MG63 (cell line): ENCODE results near the gene DHX35. TPM values are rescaled to one million over a fixed set of nuclear protein-coding genes. Genes with fewer than 3 reads are reported as not detected.

Experiments used
- DNase-seq: peaks from one replicate; pipeline ENCODE4 v3.0.0-alpha.2; 2020
- H3K27me3 ChIP-seq: fragments of 250-450 bp; sonication (Bioruptor Pico); 2 replicates; pipeline ENCODE4 v1.5.1; 2020; ENCODE audit warnings: mild to moderate bottlenecking, moderate library complexity
- H3K36me3 ChIP-seq: fragments of 250-450 bp; sonication (Bioruptor Pico); 2 replicates; pipeline ENCODE4 v1.5.1; 2020; ENCODE audit warnings: mild to moderate bottlenecking, moderate library complexity
- H3K4me3 ChIP-seq: fragments of 250-450 bp; sonication (Bioruptor Pico); 2 replicates; pipeline ENCODE4 v1.5.1; 2020; ENCODE audit warnings: mild to moderate bottlenecking, moderate library complexity
- H3K9me3 ChIP-seq: fragments of 250-450 bp; sonication (Bioruptor Pico); 2 replicates; pipeline ENCODE4 v1.5.1; 2020; ENCODE audit warnings: mild to moderate bottlenecking, moderate library complexity
- total RNA-seq: library from RNA; depleted of rRNA; stranded (reverse); fragments of >200 nt; shearing (Covaris generic); gene quantifications from 2 replicates; pipeline ENCODE4 v1.2.3, GENCODE V29; 2014; ENCODE audit warnings: low replicate concordance

The DHX35 gene
- total RNA-seq, 1 experiment from 2014 or later, result 18.9 TPM

GRCh38 chr20:39032997-39033396 lies 70.9 kb downstream of the DHX35 start:
- Histone ChIP-seq H3K27me3 (no peaks in the 10 kb centered on the region), H3K4me3 (no peak overlapping the region), H3K9me3 (no peaks in the 10 kb centered on the region), H3K36me3 (peaks cover 58% of the 10 kb centered on the region)
- no peak for DNase-seq

DNA sequence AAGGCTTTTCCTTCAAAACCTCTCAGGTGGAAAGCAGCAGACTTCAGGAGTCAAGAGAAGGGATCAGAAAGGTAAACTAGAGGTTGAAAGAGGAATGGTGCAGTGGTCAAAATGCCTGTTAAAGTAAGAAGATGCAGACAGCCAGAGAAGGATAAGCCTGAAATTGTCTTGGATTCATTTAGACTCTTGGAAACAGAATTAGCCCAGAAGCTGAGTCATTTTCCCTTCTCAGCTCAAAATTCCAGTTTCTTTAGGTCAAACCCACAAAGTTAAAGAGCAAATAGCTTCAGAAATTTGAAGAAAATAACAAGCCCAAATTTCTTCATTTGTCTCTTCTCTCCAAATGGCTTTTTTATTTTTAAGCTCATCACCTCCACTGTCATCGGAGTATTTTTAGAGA lies 73.9 kb downstream of the DHX35 start:
- Histone ChIP-seq H3K36me3 (peaks cover 61% of the 10 kb centered on the region), H3K4me3 (no peak overlapping the region), H3K27me3 (no peaks in the 10 kb centered on the region), H3K9me3 (no peaks in the 10 kb centered on the region)
- DNase-seq, result no peak

GRCh38 chr20:39036851-39037250 lies 74.7 kb downstream of the DHX35 start:
- peaks cover 55% of the 10 kb centered on the region for H3K36me3 ChIP-seq
- no peak overlapping the region for H3K4me3 ChIP-seq
- DNase-seq, result no peak
- no peaks in the 10 kb centered on the region for H3K9me3 ChIP-seq
- no peaks in the 10 kb centered on the region for H3K27me3 ChIP-seq

DNA sequence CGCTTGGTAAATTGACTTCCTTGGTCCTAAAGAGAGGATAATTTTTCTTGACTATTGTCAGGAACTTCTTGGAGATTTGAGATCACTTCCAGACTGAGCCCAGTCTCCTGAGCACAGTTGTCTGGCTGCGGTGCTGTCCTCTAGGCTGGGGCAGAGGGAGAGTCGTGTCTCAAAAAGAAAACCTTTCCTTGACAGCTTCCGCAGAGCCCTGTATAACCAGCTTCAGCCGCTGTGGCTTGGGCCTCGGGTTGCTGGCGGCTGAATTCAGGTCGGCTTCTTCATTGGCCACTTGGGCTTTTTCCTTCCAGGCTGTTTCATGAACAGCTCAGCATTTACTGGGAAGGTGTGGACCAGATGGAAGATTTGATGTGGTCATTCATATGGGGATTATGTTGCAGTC lies 75.9 kb downstream of the DHX35 start:
- no peak for DNase-seq
- H3K36me3 ChIP-seq, result peaks cover 49% of the 10 kb centered on the region
- H3K27me3 ChIP-seq, result no peaks in the 10 kb centered on the region
- no peak overlapping the region for H3K4me3 ChIP-seq
- no peaks in the 10 kb centered on the region for H3K9me3 ChIP-seq

GRCh38 chr20:39038495-39038894 lies 76.4 kb downstream of the DHX35 start:
- DNase-seq, result no peak
- no peak overlapping the region for H3K4me3 ChIP-seq
- H3K36me3 ChIP-seq, result peaks cover 49% of the 10 kb centered on the region
- no peaks in the 10 kb centered on the region for H3K27me3 ChIP-seq
- no peaks in the 10 kb centered on the region for H3K9me3 ChIP-seq

- H3K4me3 ChIP-seq, result no peak overlapping the region
- H3K27me3 ChIP-seq, result no peaks in the 10 kb centered on the region
- DNase-seq, result no peak
- H3K36me3 ChIP-seq, result peaks cover 41% of the 10 kb centered on the region
- H3K9me3 ChIP-seq, result no peaks in the 10 kb centered on the region
These were observed 77.1 kb downstream of the DHX35 start for GRCh38 chr20:39039261-39039660.

- Histone ChIP-seq H3K27me3 (no peaks in the 10 kb centered on the region), H3K4me3 (no peak overlapping the region), H3K9me3 (no peaks in the 10 kb centered on the region), H3K36me3 (peaks cover 36% of the 10 kb centered on the region)
- no peak for DNase-seq
These were observed 78.0 kb downstream of the DHX35 start for GRCh38 chr20:39040116-39040515.

DNA sequence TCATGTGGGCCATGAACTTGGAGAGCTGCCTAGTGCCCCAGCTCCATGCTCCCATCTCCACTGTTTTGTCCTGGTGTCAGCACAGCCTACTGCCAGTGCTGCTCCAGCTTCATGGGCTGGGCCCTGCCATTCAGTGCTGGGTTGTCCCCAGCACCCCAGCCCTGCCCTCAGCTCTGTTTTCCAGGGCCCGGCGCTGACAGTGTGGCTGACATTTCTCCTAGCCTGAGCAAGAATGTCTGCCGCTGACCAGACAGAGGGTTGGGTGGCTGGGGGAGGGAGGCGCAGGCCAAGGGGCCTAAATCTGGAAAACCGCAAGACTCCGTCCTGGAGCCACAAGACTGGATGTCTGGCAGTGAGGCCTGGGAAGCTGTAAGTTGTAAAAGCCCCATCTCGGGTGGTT lies 78.9 kb downstream of the DHX35 start:
- Histone ChIP-seq H3K4me3 (no peak overlapping the region), H3K9me3 (no peaks in the 10 kb centered on the region), H3K36me3 (peaks cover 26% of the 10 kb centered on the region), H3K27me3 (no peaks in the 10 kb centered on the region)
- DNase-seq, result no peak

GRCh38 chr20:39042279-39043150 lies 80.4 kb downstream of the DHX35 start:
- no peaks in the 10 kb centered on the region for H3K27me3 ChIP-seq
- DNase-seq, result no peak
- H3K36me3 ChIP-seq, result peaks cover 15% of the 10 kb centered on the region
- no peaks in the 10 kb centered on the region for H3K9me3 ChIP-seq
- H3K4me3 ChIP-seq, result no peak overlapping the region

GRCh38 chr20:39044501-39044900 lies 82.4 kb downstream of the DHX35 start:
- DNase-seq, result no peak
- no peaks in the 10 kb centered on the region for H3K27me3 ChIP-seq

DNA sequence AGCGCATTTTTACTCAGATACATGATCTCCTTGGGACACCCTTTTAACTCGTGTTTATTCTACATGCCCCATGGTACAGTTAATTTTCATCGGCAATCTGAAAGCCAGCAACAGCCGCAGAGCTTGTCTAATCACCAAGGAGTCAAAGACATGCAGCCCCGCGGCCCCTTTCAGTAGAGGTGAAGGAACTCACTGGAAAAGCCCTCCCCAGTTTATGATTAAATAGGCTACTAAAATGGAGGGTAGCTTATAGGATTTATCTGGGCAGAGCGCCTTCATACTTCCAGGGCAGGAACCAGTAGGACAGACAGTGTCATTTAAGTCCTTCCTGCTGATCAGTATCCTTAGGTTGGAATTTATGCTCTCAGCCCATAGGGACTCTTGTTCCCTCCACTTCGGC lies 83.5 kb downstream of the DHX35 start:
- Histone ChIP-seq H3K9me3 (no peaks in the 10 kb centered on the region), H3K36me3 (no peaks in the 10 kb centered on the region; the same call in none of the 2 replicates), H3K4me3 (no peak overlapping the region), H3K27me3 (no peaks in the 10 kb centered on the region)
- no peak for DNase-seq

More at GRCh38 chr20:39044501-39044900, 82.4 kb downstream of the DHX35 start:
- Histone ChIP-seq H3K4me3 (no peak overlapping the region), H3K36me3 (no peaks in the 10 kb centered on the region; the same call in none of the 2 replicates), H3K9me3 (no peaks in the 10 kb centered on the region)

DNA sequence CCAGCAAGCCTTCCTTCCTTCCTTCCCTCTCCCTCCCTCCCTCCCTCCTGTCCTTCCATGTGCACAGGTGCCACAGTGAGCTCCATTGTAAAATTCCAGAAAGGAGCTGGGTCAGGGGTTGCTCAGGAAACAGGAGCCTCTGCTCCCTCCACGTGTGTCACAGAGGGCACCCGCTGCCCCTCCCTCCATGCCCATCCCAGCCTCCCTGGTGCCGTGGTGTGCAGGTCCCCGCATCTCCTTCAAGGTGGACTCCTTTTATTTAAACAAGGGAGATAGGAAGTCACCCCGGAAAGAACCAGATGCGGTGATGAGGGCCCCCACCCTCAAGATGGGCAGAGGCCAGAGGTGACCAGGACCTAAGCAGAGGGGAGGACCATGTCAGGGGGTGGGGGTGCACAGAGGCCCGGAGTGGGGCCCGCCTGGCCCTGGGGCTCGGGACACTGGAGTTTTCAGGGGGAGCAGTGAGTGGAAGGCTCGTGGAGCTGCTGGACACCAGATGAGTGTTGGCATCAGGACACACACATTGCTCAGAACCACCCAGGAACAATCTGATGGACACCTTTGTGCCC lies 85.4 kb downstream of the DHX35 start:
- Histone ChIP-seq H3K27me3 (no peaks in the 10 kb centered on the region), H3K4me3 (no peak overlapping the region), H3K36me3 (no peaks in the 10 kb centered on the region), H3K9me3 (no peaks in the 10 kb centered on the region)
- no peak for DNase-seq

DNA sequence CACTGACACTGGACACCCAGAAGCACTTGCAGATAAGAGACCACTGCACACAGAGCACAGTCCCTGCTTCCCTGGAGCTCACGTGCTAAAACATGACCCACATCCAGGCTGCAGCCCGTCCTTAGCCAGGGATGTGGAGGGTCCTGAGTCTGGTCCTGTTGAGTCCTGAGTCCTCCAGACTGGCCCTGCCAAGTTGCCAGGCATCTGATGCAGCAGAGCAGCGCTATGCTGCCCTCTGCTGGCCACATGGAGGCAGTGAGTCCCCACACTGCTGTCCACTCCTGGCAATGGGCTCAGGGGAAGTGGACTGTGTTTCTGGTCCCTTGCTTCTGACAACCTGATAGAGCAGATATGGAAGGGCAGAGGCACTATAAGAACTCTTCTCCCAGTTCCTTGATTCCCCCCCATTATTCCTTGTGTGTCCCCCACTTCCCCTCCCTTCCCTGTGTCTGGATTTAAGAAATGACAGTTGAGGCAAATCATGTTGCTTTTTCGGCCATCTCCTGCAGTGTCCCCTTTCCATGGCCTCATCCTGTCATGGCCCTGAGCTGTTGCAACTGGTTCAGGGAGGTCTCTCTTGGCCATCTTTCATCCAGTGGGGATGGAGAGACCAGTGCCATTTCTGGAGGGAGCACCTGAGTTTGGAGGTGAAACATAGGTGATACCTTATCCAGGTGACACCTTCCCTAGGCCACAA lies 86.0 kb downstream of the DHX35 start:
- DNase-seq, result peak; percentile 68
- Histone ChIP-seq H3K9me3 (no peaks in the 10 kb centered on the region), H3K27me3 (no peaks in the 10 kb centered on the region), H3K4me3 (no peak overlapping the region), H3K36me3 (no peaks in the 10 kb centered on the region)

GRCh38 chr20:39049148-39049547 lies 87.0 kb downstream of the DHX35 start:
- DNase-seq, result no peak
- Histone ChIP-seq H3K4me3 (no peak overlapping the region), H3K36me3 (no peaks in the 10 kb centered on the region), H3K27me3 (no peaks in the 10 kb centered on the region), H3K9me3 (no peaks in the 10 kb centered on the region)

GRCh38 chr20:39049684-39050554 lies 87.8 kb downstream of the DHX35 start:
- DNase-seq, result peak; percentile 76

DNA sequence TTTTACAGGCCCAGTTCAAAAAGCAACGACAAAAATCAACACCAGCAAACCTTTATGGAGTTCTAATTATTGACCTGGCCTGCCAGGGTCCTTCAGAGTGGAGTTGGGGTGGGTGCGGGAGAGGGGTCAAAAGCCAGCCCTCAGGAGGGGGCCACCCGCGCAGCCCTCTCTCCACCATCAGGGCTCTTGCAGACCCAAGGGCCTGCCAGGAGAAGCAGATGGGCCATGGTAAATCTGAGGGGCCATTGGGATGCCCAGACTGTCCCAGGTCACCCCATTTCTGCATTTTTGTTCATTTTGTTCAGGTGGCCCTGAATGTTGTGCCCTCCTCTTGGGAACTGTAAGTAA lies 88.4 kb downstream of the DHX35 start:
- H3K9me3 ChIP-seq, result no peaks in the 10 kb centered on the region
- H3K27me3 ChIP-seq, result no peaks in the 10 kb centered on the region
- DNase-seq, result no peak
- peak overlapping the region; percentile 59 for H3K4me3 ChIP-seq
- no peaks in the 10 kb centered on the region for H3K36me3 ChIP-seq

More at GRCh38 chr20:39049684-39050554, 87.8 kb downstream of the DHX35 start:
- H3K4me3 ChIP-seq, result peak overlapping the region; percentile 59
- no peaks in the 10 kb centered on the region for H3K36me3 ChIP-seq
- H3K9me3 ChIP-seq, result no peaks in the 10 kb centered on the region
- no peaks in the 10 kb centered on the region for H3K27me3 ChIP-seq

DNA sequence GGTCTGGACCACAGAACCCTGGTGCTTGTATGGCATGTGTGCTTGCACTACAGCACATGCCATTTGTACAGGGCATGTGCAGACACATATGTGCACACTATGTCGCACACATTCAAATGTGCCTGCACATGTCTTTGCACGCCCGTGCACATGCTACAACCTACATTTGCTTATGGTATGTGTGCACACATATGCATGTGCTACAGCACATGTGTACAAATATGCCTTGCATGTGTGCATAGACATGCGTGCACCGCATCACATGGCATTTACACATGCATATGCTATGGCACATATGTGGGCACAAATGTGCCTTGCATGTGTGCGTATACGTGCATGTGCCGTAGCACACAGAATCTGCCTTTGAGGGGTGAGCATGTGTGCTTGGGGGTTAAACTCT lies 90.5 kb downstream of the DHX35 start:
- Histone ChIP-seq H3K27me3 (no peaks in the 10 kb centered on the region), H3K4me3 (no peak overlapping the region), H3K36me3 (no peaks in the 10 kb centered on the region), H3K9me3 (no peaks in the 10 kb centered on the region)
- no peak for DNase-seq
